Measurements from ENCODE around the gene CLCN6. TPM values are rescaled to one million over a fixed set of nuclear protein-coding genes. Genes with fewer than 3 reads are reported as not detected.

The CLCN6 gene
- total and polyA plus RNA-seq, 10 of the 15 experiments (the other 5 are each of a cell fraction or from before 2014, with no cell fraction given) = 2.2 to 20.9 (median 10.2) TPM

- DNase-seq (ENCODE audit: low read depth, low spot score) (no peak), ATAC-seq (no peak), FAIRE-seq (no peak)
- H3K4me1 ChIP-seq (ENCODE audit: control insufficient read depth, insufficient read depth, low read length) = no peaks in the 10 kb centered on the region
- no peak overlapping the region for H3K4me2 ChIP-seq (ENCODE audit: control insufficient read depth, insufficient read depth)
- no peaks in the 10 kb centered on the region for H4K20me1 ChIP-seq (ENCODE audit: control insufficient read depth, insufficient read depth)
- TF ChIP-seq KAT2A (conservative IDR thresholded peaks at IDR 0.05; ENCODE audit: control insufficient read depth, low read depth, low read length) (no peak), ZNF384 (IDR thresholded peaks at IDR 0.05; ENCODE audit: borderline replicate concordance, low read depth, low read length) (no peak)
- H3K79me2 ChIP-seq (ENCODE audit: control insufficient read depth, insufficient read depth, low read length) = no peaks in the 10 kb centered on the region
- H3K27me3 ChIP-seq (replicated peaks in 1 of 2; ENCODE audit: control insufficient read depth in 2 of 2, insufficient read depth in 2 of 2, low read length in 1 of 2) = no peaks in the 10 kb centered on the region
- H3K9ac ChIP-seq (ENCODE audit: control insufficient read depth, insufficient read depth, low read length) = no peak overlapping the region
- ChIA-PET SMC1A (ENCODE audit: uncharacterized antibody, unreplicated experiment) (no interaction called here), CTCF (no interaction called here), RAD21 (ENCODE audit: unreplicated experiment) (no interaction called here), POLR2A (no interaction called here)
- peaks cover 0 to 7% of the 10 kb centered on the region in 2 experiments; a peak in 2 of 4 replicates for H3K36me3 ChIP-seq (ENCODE audit: control insufficient read depth in 2 of 2, insufficient read depth in 2 of 2, low read length in 1 of 2)
- no peak overlapping the region for H3K27ac ChIP-seq (ENCODE audit: control insufficient read depth, insufficient read depth)
- intact Hi-C loops (cut with micrococcal nuclease; ENCODE audit: unreplicated experiment) (no loop called here), in situ Hi-C loops (cut with MboI) (no loop called here)
- WGBS (ENCODE audit: insufficient coverage, insufficient replicate concordance, low lambda C conversion rate, missing lambda C conversion rate) = 79% methylated on average over 11 of the region's 11 CpGs
- H3K4me3 ChIP-seq = no peak overlapping the region
- no peaks in the 10 kb centered on the region for H3K9me3 ChIP-seq (replicated peaks; ENCODE audit: control insufficient read depth, insufficient read depth, low read length)
- H2AFZ ChIP-seq (ENCODE audit: control insufficient read depth, low read depth, low read length) = no peak overlapping the region
- no TSS peak for BruUV-seq (replicated peaks)
Observed at GRCh38 chr1:11850156-11850555, 44.2 kb downstream of the CLCN6 start.

- Histone ChIP-seq H4K20me1 (ENCODE audit: control insufficient read depth, insufficient read depth) (no peaks in the 10 kb centered on the region), H3K4me2 (ENCODE audit: control insufficient read depth, insufficient read depth) (no peak overlapping the region), H3K9ac (ENCODE audit: control insufficient read depth, insufficient read depth, low read length) (no peak overlapping the region), H3K4me3 (no peak overlapping the region), H3K4me1 (ENCODE audit: control insufficient read depth, insufficient read depth, low read length) (no peaks in the 10 kb centered on the region), H3K9me3 (replicated peaks; ENCODE audit: control insufficient read depth, insufficient read depth, low read length) (no peaks in the 10 kb centered on the region), H3K79me2 (ENCODE audit: control insufficient read depth, insufficient read depth, low read length) (no peaks in the 10 kb centered on the region), H3K27ac (ENCODE audit: control insufficient read depth, insufficient read depth) (no peak overlapping the region), H3K27me3 (replicated peaks in 1 of 2; ENCODE audit: control insufficient read depth in 2 of 2, insufficient read depth in 2 of 2, low read length in 1 of 2) (no peaks in the 10 kb centered on the region), H3K36me3 (ENCODE audit: control insufficient read depth in 2 of 2, insufficient read depth in 2 of 2, low read length in 1 of 2) (no peaks in the 10 kb centered on the region; a peak in 1 of 4 replicates), H2AFZ (ENCODE audit: control insufficient read depth, low read depth, low read length) (no peak overlapping the region)
- RAD21 ChIA-PET (ENCODE audit: unreplicated experiment) = no interaction called here
- in situ Hi-C loops (cut with MboI) = no loop called here
- intact Hi-C loops (cut with micrococcal nuclease; ENCODE audit: unreplicated experiment) = no loop called here
- no TSS peak for BruUV-seq (replicated peaks)
- FAIRE-seq = no peak
- ATAC-seq = no peak
- no peak for DNase-seq (ENCODE audit: low read depth, low spot score)
- WGBS (ENCODE audit: insufficient coverage, insufficient replicate concordance, low lambda C conversion rate, missing lambda C conversion rate) = 60% methylated on average over 7 of the region's 7 CpGs
- POLR2A ChIA-PET = no interaction called here
- SMC1A ChIA-PET (ENCODE audit: uncharacterized antibody, unreplicated experiment) = no interaction called here
- CTCF ChIA-PET = no interaction called here
- TF ChIP-seq KLF5 (IDR thresholded peaks at IDR 0.05; ENCODE audit: partially characterized antibody) (no peak), PAX8 (IDR thresholded peaks at IDR 0.05) (no peak), FOXK2 (IDR thresholded peaks at IDR 0.05) (no peak), NFXL1 (IDR thresholded peaks at IDR 0.05; ENCODE audit: borderline replicate concordance) (no peak), MLLT1 (IDR thresholded peaks at IDR 0.05) (no peak), NR2C2 (IDR thresholded peaks at IDR 0.05; ENCODE audit: borderline replicate concordance, control insufficient read depth, insufficient read length, low read depth) (no peak), BACH1 (IDR thresholded peaks at IDR 0.05; ENCODE audit: borderline replicate concordance) (no peak), JUND (IDR thresholded peaks at IDR 0.05; ENCODE audit: low read depth, low read length) (no peak), NFIC (IDR thresholded peaks at IDR 0.05; ENCODE audit: low read depth, low read length) (no peak), MEF2B (IDR thresholded peaks at IDR 0.05; ENCODE audit: partially characterized antibody, poor library complexity, severe bottlenecking) (no peak), SUZ12 (IDR thresholded peaks at IDR 0.05; ENCODE audit: unreplicated experiment) (no peak), ZNF687 (IDR thresholded peaks at IDR 0.05) (no peak)
Observed at GRCh38 chr1:11851180-11851579, 45.2 kb downstream of the CLCN6 start.
